Activated T-cell treated with anti-CD3 and anti-CD28 coated beads, Interleukin-2, amount 50 U/mL, for 72 hours (primary cell): ENCODE measurements around the gene MANEA. TPM values are rescaled to one million over a fixed set of nuclear protein-coding genes. Genes with fewer than 3 reads are reported as not detected.
A peak's percentile ranks its signal among the peaks of the same experiment; 100 is the strongest.

Experiments used
- ATAC-seq, 2 donors: fragments of 150-1000 bp; cut with Tn5 transposase; replicated peaks in 1 of 2; 2 replicates each; pipeline ENCODE4 v1.10.0; 2021; ENCODE audit warnings: moderate library complexity in 2 of 2, mild to moderate bottlenecking in 1 of 2
- DNase-seq, 2 donors: peaks; one replicate each; pipeline ENCODE4 v3.0.0; 2021 to 2022; ENCODE audit warnings: mixed read lengths in 1 of 2
- H3K27ac Mint-ChIP-seq: one replicate; pipeline ENCODE4 v1.8.0; 2022; ENCODE audit warnings: mild to moderate bottlenecking, moderate library complexity, mixed read lengths
- H3K27me3 Mint-ChIP-seq: one replicate; pipeline ENCODE4 v1.8.0; 2022; ENCODE audit warnings: low read depth, mixed read lengths
- H3K36me3 Mint-ChIP-seq, 2 donors: one replicate each; pipeline ENCODE4 v1.8.0; 2022; ENCODE audit warnings: mixed read lengths in 2 of 2, mild to moderate bottlenecking in 1 of 2; ENCODE audit not compliant: insufficient read depth in 2 of 2
- H3K4me1 Mint-ChIP-seq: one replicate; pipeline ENCODE4 v1.8.0; 2022; ENCODE audit warnings: low read depth, mixed read lengths
- H3K4me3 Mint-ChIP-seq, 2 donors: one replicate each; pipeline ENCODE4 v1.8.0; 2022; ENCODE audit warnings: mild to moderate bottlenecking in 2 of 2, mixed read lengths in 2 of 2, moderate library complexity in 2 of 2
- H3K9me3 Mint-ChIP-seq, 2 donors: one replicate each; pipeline ENCODE4 v1.8.0; 2022; ENCODE audit warnings: mixed read lengths in 2 of 2
- total RNA-seq, 2 donors: library from RNA; stranded (reverse); gene quantifications; one replicate each; pipeline ENCODE4 v1.2.3, GENCODE V29; 2022

Gene MANEA
- total RNA-seq, 2 donors from 2014 or later: 7.1 to 10.2 TPM

- H3K27me3 Mint-ChIP-seq: no peaks in the 10 kb centered on the region
- no peak overlapping the region for H3K27ac Mint-ChIP-seq
- no peak for ATAC-seq
- H3K9me3 Mint-ChIP-seq: no peaks in the 10 kb centered on the region
- H3K36me3 Mint-ChIP-seq: peaks cover 6 to 8% of the 10 kb centered on the region in 2 donors
- peaks cover 14% of the 10 kb centered on the region for H3K4me1 Mint-ChIP-seq
- H3K4me3 Mint-ChIP-seq: no peak overlapping the region
- no peak for DNase-seq
Measured at GRCh38 chr6:95596021-95596420, 18.7 kb downstream of the MANEA start.

DNA sequence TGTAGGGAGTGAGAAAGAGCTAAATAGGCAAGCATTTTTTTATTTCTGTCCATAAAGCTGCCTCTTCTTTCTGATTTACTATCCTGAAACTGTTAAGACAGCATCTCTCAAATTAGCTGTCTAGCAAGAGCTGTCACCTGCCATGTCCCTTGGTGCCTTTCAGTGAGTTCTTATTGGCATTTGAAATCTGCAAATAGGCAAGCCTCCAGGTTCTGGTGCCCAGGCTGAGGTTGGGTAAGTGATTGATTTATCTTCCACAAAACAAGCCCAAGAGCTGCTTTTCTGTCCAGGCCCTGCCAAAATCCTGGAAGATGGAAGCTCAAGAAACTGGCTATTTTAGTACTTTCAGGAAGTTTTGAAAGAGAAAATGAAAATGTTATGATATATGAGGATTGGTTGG, 22.4 kb downstream of the MANEA start:
- no peaks in the 10 kb centered on the region for H3K27me3 Mint-ChIP-seq
- H3K4me1 Mint-ChIP-seq: no peaks in the 10 kb centered on the region
- DNase-seq (no peak), ATAC-seq (no peak)
- no peak overlapping the region for H3K4me3 Mint-ChIP-seq
- H3K9me3 Mint-ChIP-seq: no peaks in the 10 kb centered on the region
- H3K27ac Mint-ChIP-seq: peak overlapping the region; percentile 14
- H3K36me3 Mint-ChIP-seq: peaks cover 0 to 1% of the 10 kb centered on the region in 2 donors

DNA sequence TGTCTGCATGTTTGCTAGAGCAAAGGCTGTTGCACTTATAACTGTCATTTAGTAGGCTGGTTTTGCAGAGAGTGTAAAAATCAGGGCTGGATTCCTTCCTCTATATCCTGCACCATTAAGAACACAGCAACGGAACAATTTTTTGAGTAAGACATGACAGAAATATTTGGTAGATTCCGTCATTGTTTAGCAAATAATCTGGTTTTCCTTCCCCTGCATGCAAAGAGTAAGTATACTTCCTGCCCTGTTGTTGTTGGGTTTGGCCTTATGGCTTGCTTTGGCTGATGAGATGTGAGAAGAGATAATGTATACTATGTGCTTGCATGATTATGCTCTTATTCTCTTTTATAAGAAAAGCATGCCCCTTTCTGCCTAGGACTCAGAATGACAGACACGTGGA, 23.8 kb downstream of the MANEA start:
- Mint-ChIP-seq H3K36me3 (peaks cover 0 to 1% of the 10 kb centered on the region in 2 donors), H3K4me1 (no peaks in the 10 kb centered on the region), H3K4me3 (no peak overlapping the region), H3K27me3 (no peaks in the 10 kb centered on the region), H3K27ac (no peak overlapping the region), H3K9me3 (no peaks in the 10 kb centered on the region)
- no peak for ATAC-seq
- DNase-seq: no peak

- H3K4me3 Mint-ChIP-seq: no peak overlapping the region
- no peaks in the 10 kb centered on the region for H3K36me3 Mint-ChIP-seq
- no peaks in the 10 kb centered on the region for H3K9me3 Mint-ChIP-seq
- H3K4me1 Mint-ChIP-seq: no peaks in the 10 kb centered on the region
- no peak overlapping the region for H3K27ac Mint-ChIP-seq
- DNase-seq: no peak
- H3K27me3 Mint-ChIP-seq: no peaks in the 10 kb centered on the region
- no peak for ATAC-seq
Measured at GRCh38 chr6:95614094-95614493, 36.8 kb downstream of the MANEA start.

DNA sequence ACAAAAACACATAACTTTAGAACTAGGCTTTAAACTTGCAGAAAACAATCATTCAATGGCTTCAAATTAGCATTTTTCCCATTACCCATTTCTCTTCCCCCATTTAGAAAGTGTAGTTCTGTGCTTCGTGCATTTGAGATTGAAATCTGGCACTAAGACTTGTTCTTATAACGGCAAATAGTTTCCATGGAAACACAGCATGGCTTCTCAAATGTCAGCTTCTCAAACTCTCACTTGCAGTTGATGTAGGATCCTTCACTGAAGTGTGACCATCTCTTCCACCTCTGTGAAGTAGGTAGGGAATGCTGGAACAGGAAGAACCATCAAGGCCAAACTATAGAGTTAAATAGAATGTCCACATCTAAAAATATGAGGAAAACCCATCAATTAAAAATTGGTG, 52.2 kb downstream of the MANEA start:
- H3K4me1 Mint-ChIP-seq: no peaks in the 10 kb centered on the region
- ATAC-seq: no peak
- peaks cover 8% of the 10 kb centered on the region for H3K27me3 Mint-ChIP-seq

GRCh38 chr6:95636552-95637431, 59.5 kb downstream of the MANEA start:
- DNase-seq (no peak), ATAC-seq (no peak)
- H3K4me1 Mint-ChIP-seq: no peaks in the 10 kb centered on the region
- H3K4me3 Mint-ChIP-seq: no peak overlapping the region
- H3K9me3 Mint-ChIP-seq: peaks cover 3 to 4% of the 10 kb centered on the region in 2 donors
- no peaks in the 10 kb centered on the region for H3K27me3 Mint-ChIP-seq
- H3K27ac Mint-ChIP-seq: no peak overlapping the region
- no peaks in the 10 kb centered on the region for H3K36me3 Mint-ChIP-seq

More for the DNA sequence above, 52.2 kb downstream of the MANEA start:
- H3K27ac Mint-ChIP-seq: no peak overlapping the region
- no peak for DNase-seq
- H3K36me3 Mint-ChIP-seq: no peaks in the 10 kb centered on the region
- H3K4me3 Mint-ChIP-seq: no peak overlapping the region
- H3K9me3 Mint-ChIP-seq: peaks cover 3 to 4% of the 10 kb centered on the region in 2 donors

DNA sequence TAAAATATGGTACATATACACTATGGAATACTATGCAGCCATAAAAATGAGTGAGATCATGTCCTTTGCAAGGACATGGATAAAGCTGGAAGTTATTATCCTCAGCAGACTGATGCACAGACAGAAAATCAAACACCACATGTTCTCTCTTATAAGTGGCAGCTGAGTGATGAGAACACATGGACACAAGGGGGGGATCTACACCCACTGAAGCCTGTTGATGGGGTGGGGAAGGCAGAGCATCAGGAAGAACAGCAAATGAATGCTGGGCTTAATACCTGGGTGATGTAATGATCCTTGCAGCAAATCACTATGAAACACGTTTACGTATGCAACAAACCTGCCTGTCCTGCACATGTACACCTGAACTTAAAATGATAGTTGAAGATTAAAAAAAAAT, 71.3 kb downstream of the MANEA start:
- ATAC-seq: no peak
- H3K27ac Mint-ChIP-seq: no peak overlapping the region
- H3K36me3 Mint-ChIP-seq: peaks cover 0 to 2% of the 10 kb centered on the region in 2 donors
- no peak overlapping the region for H3K4me3 Mint-ChIP-seq
- peaks cover 3 to 7% of the 10 kb centered on the region in 2 donors for H3K9me3 Mint-ChIP-seq
- H3K4me1 Mint-ChIP-seq: no peaks in the 10 kb centered on the region
- DNase-seq: no peak
- peaks cover 7% of the 10 kb centered on the region for H3K27me3 Mint-ChIP-seq

- Mint-ChIP-seq H3K27ac (no peak overlapping the region), H3K4me1 (no peaks in the 10 kb centered on the region), H3K27me3 (peaks cover 7% of the 10 kb centered on the region), H3K4me3 (no peak overlapping the region), H3K9me3 (peaks cover 3 to 7% of the 10 kb centered on the region in 2 donors), H3K36me3 (peaks cover 0 to 2% of the 10 kb centered on the region in 2 donors)
- no peak for ATAC-seq
- DNase-seq: no peak
Measured at GRCh38 chr6:95649451-95649850, 72.1 kb downstream of the MANEA start.

GRCh38 chr6:95654176-95654575, 76.8 kb downstream of the MANEA start:
- H3K36me3 Mint-ChIP-seq: peaks cover 0 to 2% of the 10 kb centered on the region in 2 donors
- ATAC-seq (no peak), DNase-seq (no peak)
- no peaks in the 10 kb centered on the region for H3K4me1 Mint-ChIP-seq
- no peak overlapping the region for H3K4me3 Mint-ChIP-seq
- H3K27ac Mint-ChIP-seq: no peak overlapping the region
- H3K9me3 Mint-ChIP-seq: peaks cover 2% of the 10 kb centered on the region in 2 donors
- H3K27me3 Mint-ChIP-seq: peaks cover 2% of the 10 kb centered on the region

GRCh38 chr6:95658886-95659285, 81.6 kb downstream of the MANEA start:
- no peaks in the 10 kb centered on the region for H3K9me3 Mint-ChIP-seq
- ATAC-seq (no peak), DNase-seq (no peak)
- no peak overlapping the region for H3K4me3 Mint-ChIP-seq
- no peaks in the 10 kb centered on the region for H3K27me3 Mint-ChIP-seq
- H3K36me3 Mint-ChIP-seq: no peaks in the 10 kb centered on the region
- no peak overlapping the region for H3K27ac Mint-ChIP-seq
- no peaks in the 10 kb centered on the region for H3K4me1 Mint-ChIP-seq
